Chondrocyte (in vitro differentiated cells): ENCODE data around the gene ZNF473. TPM values are rescaled to one million over a fixed set of nuclear protein-coding genes. Genes with fewer than 3 reads are reported as not detected.

Source experiments
- DNase-seq: peaks from one replicate; pipeline ENCODE4 v3.0.0; 2021; ENCODE audit warnings: mixed read lengths, low spot score
- H3K27ac Mint-ChIP-seq: one replicate; pipeline ENCODE4 v1.8.0; 2021; ENCODE audit warnings: mild to moderate bottlenecking, moderate library complexity, mixed read lengths; ENCODE audit not compliant: unreplicated experiment
- H3K27me3 Mint-ChIP-seq: 2 replicates; pipeline ENCODE4 v1.8.0; 2021; ENCODE audit warnings: low read depth, mixed read lengths
- H3K36me3 Mint-ChIP-seq: 2 replicates; pipeline ENCODE4 v1.8.0; 2021; ENCODE audit warnings: low read depth, mixed read lengths
- H3K4me1 Mint-ChIP-seq: 2 replicates; pipeline ENCODE4 v1.8.0; 2021; ENCODE audit warnings: low read depth, mild to moderate bottlenecking, mixed read lengths
- H3K4me3 Mint-ChIP-seq: one replicate; pipeline ENCODE4 v1.8.0; 2021; ENCODE audit warnings: mild to moderate bottlenecking, moderate library complexity, mixed read lengths; ENCODE audit not compliant: unreplicated experiment
- H3K9me3 Mint-ChIP-seq: 2 replicates; pipeline ENCODE4 v1.8.0; 2021; ENCODE audit warnings: low read depth, mixed read lengths
- CTCF ChIP-seq: fragments of 200-600 bp; sonication (generic); IDR thresholded peaks from 2 replicates; pipeline ENCODE4 v1.5.0; 2021; ENCODE audit warnings: antibody characterized with exemption, mild to moderate bottlenecking, moderate library complexity
- total RNA-seq: library from RNA; stranded (reverse); gene quantifications from 3 replicates; pipeline ENCODE4 v1.2.1, GENCODE V29; 2021

Gene ZNF473
- total RNA-seq, 1 donor from 2014 or later, result 7.3 TPM

GRCh38 chr19:50003810-50004419 is 21.9 kb upstream of the ZNF473 start:
- no peaks in the 10 kb centered on the region for H3K27me3 Mint-ChIP-seq
- H3K4me3 Mint-ChIP-seq, result peak overlapping the region; percentile 46
- peaks cover 30% of the 10 kb centered on the region for H3K36me3 Mint-ChIP-seq
- peaks cover 17% of the 10 kb centered on the region for H3K4me1 Mint-ChIP-seq
- TF ChIP-seq CTCF, result no peak
- DNase-seq, result no peak
- H3K27ac Mint-ChIP-seq, result peak overlapping the region; percentile 91
- no peaks in the 10 kb centered on the region for H3K9me3 Mint-ChIP-seq

GRCh38 chr19:50005428-50005827 is 20.4 kb upstream of the ZNF473 start:
- H3K36me3 Mint-ChIP-seq, result peaks cover 23% of the 10 kb centered on the region

GRCh38 chr19:50007170-50007569 is 18.6 kb upstream of the ZNF473 start:
- Mint-ChIP-seq H3K4me3 (no peak overlapping the region), H3K27ac (no peak overlapping the region)
- no peak for DNase-seq

More at GRCh38 chr19:50005428-50005827, 20.4 kb upstream of the ZNF473 start:
- TF ChIP-seq CTCF, result no peak
- DNase-seq, result no peak
- Mint-ChIP-seq H3K4me1 (peaks cover 17% of the 10 kb centered on the region), H3K9me3 (no peaks in the 10 kb centered on the region), H3K27ac (no peak overlapping the region), H3K27me3 (no peaks in the 10 kb centered on the region), H3K4me3 (no peak overlapping the region)

GRCh38 chr19:50007947-50008346 is 17.9 kb upstream of the ZNF473 start:
- no peak overlapping the region for H3K4me3 Mint-ChIP-seq
- no peak overlapping the region for H3K27ac Mint-ChIP-seq
- no peaks in the 10 kb centered on the region for H3K27me3 Mint-ChIP-seq
- TF ChIP-seq CTCF, result no peak
- DNase-seq, result no peak
- H3K36me3 Mint-ChIP-seq, result peaks cover 19% of the 10 kb centered on the region
- peaks cover 17% of the 10 kb centered on the region for H3K4me1 Mint-ChIP-seq
- H3K9me3 Mint-ChIP-seq, result no peaks in the 10 kb centered on the region

More at GRCh38 chr19:50007170-50007569, 18.6 kb upstream of the ZNF473 start:
- no peaks in the 10 kb centered on the region for H3K9me3 Mint-ChIP-seq
- H3K4me1 Mint-ChIP-seq, result peaks cover 17% of the 10 kb centered on the region
- no peak for TF ChIP-seq CTCF
- H3K36me3 Mint-ChIP-seq, result peaks cover 19% of the 10 kb centered on the region
- no peaks in the 10 kb centered on the region for H3K27me3 Mint-ChIP-seq

GRCh38 chr19:50008532-50008931 is 17.3 kb upstream of the ZNF473 start:
- peaks cover 24% of the 10 kb centered on the region for H3K36me3 Mint-ChIP-seq
- DNase-seq, result no peak
- H3K4me1 Mint-ChIP-seq, result peaks cover 16% of the 10 kb centered on the region
- no peak overlapping the region for H3K4me3 Mint-ChIP-seq
- H3K27me3 Mint-ChIP-seq, result no peaks in the 10 kb centered on the region
- TF ChIP-seq CTCF, result peak; percentile 50
- no peaks in the 10 kb centered on the region for H3K9me3 Mint-ChIP-seq
- H3K27ac Mint-ChIP-seq, result no peak overlapping the region
